Measurements from ENCODE around the gene OTOS. TPM values are rescaled to one million over a fixed set of nuclear protein-coding genes. Genes with fewer than 3 reads are reported as not detected.
A peak's percentile ranks its signal among the peaks of the same experiment; 100 is the strongest.

OTOS gene
- total and polyA plus RNA-seq, 9 of the 15 experiments (the other 6 are each of a cell fraction or from before 2014, with no cell fraction given) = not detected

DNA sequence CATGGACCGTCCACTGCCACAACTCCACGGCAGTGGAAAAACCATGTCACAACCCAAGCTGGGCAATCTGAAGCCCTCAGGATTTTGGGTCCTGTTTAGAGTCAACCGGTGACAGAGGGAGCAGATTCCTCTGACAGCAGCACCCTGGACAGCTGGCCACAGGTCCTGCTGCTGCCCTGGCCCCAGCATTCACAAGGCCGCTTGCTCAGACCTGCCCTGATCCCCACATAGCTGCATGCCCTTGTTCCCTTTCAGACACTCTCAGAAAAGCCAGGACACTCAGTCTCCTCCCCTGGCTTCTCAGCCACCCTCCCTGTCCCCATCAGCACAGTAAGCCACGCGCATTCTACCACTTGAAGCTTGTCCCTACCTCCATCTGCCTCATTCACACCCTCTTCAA lies 6.0 kb downstream of the OTOS start:
- 100% methylated on average over 2 of the region's 6 CpGs for WGBS (ENCODE audit: insufficient coverage, low coverage, missing lambda C conversion rate)
- Histone ChIP-seq H4K20me1 (replicated peaks; ENCODE audit: control insufficient read depth, insufficient read depth, low read length) (no peaks in the 10 kb centered on the region), H3K4me1 (replicated peaks in 1 of 2; ENCODE audit: control insufficient read depth in 2 of 2, insufficient read depth in 2 of 2, low read length in 2 of 2) (peaks cover 0 to 16% of the 10 kb centered on the region in 2 experiments; a peak in 2 of 5 replicates), H3K4me3 (no peak overlapping the region), H3K9me3 (replicated peaks; ENCODE audit: control insufficient read depth, insufficient read depth, low read depth, low read length) (no peaks in the 10 kb centered on the region), H2AFZ (ENCODE audit: low read depth, low read length) (no peak overlapping the region), H3K27me3 (ENCODE audit: control insufficient read depth in 2 of 2, insufficient read depth in 2 of 2, low read length in 2 of 2) (peaks cover 0 to 9% of the 10 kb centered on the region in 2 experiments; a peak in 1 of 5 replicates), H3K36me3 (ENCODE audit: control insufficient read depth, insufficient read depth, low read length) (peaks cover 43% of the 10 kb centered on the region; the same call in 2 of the 3 replicates), H3K9ac (ENCODE audit: insufficient read depth in 1 of 2, low read depth in 2 of 2, low read length in 2 of 2) (peak overlapping the region in 1 of 2 experiments; percentile 83; a peak in 2 of 4 replicates), H3K79me2 (ENCODE audit: control insufficient read depth, insufficient read depth, low read length) (peaks cover 19% of the 10 kb centered on the region), H3K27ac (ENCODE audit: extremely low read depth, low read depth, low read length) (no peak overlapping the region), H3K4me2 (ENCODE audit: insufficient read depth, low read length) (no peak overlapping the region), H3K9me1 (ENCODE audit: control insufficient read depth, insufficient read depth, low read length) (no peaks in the 10 kb centered on the region)
- DNase-seq (ENCODE audit: extremely low read depth in 1 of 4, low spot score in 3 of 4) (no peak), ATAC-seq (no peak), FAIRE-seq (no peak)
- no peak for TF ChIP-seq FOS (IDR thresholded peaks at IDR 0.05; ENCODE audit: extremely low read depth, insufficient read length)
- no peak for TF ChIP-seq ZNF57 (CRISPR knock-in tag; IDR thresholded peaks at IDR 0.05)
- TF ChIP-seq PTBP1 (IDR thresholded peaks at IDR 0.05; ENCODE audit: low read depth, low read length) = no peak
- TF ChIP-seq, protein P1, sequence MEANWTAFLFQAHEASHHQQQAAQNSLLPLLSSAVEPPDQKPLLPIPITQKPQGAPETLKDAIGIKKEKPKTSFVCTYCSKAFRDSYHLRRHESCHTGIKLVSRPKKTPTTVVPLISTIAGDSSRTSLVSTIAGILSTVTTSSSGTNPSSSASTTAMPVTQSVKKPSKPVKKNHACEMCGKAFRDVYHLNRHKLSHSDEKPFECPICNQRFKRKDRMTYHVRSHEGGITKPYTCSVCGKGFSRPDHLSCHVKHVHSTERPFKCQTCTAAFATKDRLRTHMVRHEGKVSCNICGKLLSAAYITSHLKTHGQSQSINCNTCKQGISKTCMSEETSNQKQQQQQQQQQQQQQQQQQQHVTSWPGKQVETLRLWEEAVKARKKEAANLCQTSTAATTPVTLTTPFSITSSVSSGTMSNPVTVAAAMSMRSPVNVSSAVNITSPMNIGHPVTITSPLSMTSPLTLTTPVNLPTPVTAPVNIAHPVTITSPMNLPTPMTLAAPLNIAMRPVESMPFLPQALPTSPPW (CRISPR knock-in tag; IDR thresholded peaks at IDR 0.05) = no peak
- TF ChIP-seq TCFL5 (CRISPR knock-in tag; conservative IDR thresholded peaks at IDR 0.05) = no peak
- TF ChIP-seq ESRRA (IDR thresholded peaks at IDR 0.05; ENCODE audit: borderline replicate concordance, low read depth) = no peak
- no peak for TF ChIP-seq RFX7 (CRISPR knock-in tag; IDR thresholded peaks at IDR 0.05)
- no peak for TF ChIP-seq COPS2 (conservative IDR thresholded peaks at IDR 0.05)
- TF ChIP-seq ZNF408 (CRISPR knock-in tag; IDR thresholded peaks at IDR 0.05; ENCODE audit: low read depth) = no peak
- TF ChIP-seq ZNF551 (CRISPR knock-in tag; IDR thresholded peaks at IDR 0.05) = no peak
- intact Hi-C loops (cut with micrococcal nuclease) = no loop called here
- in situ Hi-C loops (cut with MboI) = no loop called here
- ChIA-PET POLR2A (interaction anchor here (0.5 to 0.7 kb wide), 2 partner anchors 67 to 244 kb away, joined by 3 read pairs; no protein-coding TSS in a partner anchor), CTCF (ENCODE audit: low intra/inter-chr PET ratio) (no interaction called here)
- no TSS peak for BruUV-seq (replicated peaks)
